ENCODE measurements around the gene WSCD1. TPM values are rescaled to one million over a fixed set of nuclear protein-coding genes. Genes with fewer than 3 reads are reported as not detected.

WSCD1 gene
- polyA plus RNA-seq, 3 donors, result not detected

- Histone ChIP-seq H3K27ac (ENCODE audit: low read depth in 1 of 2, low read length in 2 of 2) (no peak overlapping the region), H3K79me2 (ENCODE audit: insufficient read depth, low read length) (no peaks in the 10 kb centered on the region), H4K20me1 (ENCODE audit: insufficient read depth, low read length) (no peaks in the 10 kb centered on the region), H3K4me1 (ENCODE audit: control insufficient read depth in 1 of 2, insufficient read depth in 2 of 2, low read length in 2 of 2) (no peaks in the 10 kb centered on the region), H3K9ac (ENCODE audit: insufficient read depth, low read length, poor library complexity, severe bottlenecking) (no peak overlapping the region), H3K27me3 (ENCODE audit: control insufficient read depth in 2 of 2, insufficient read depth in 2 of 2, low read length in 2 of 2) (no peaks in the 10 kb centered on the region), H3K36me3 (replicated peaks in 1 of 2; ENCODE audit: control insufficient read depth in 1 of 2, insufficient read depth in 2 of 2, low read length in 2 of 2) (no peaks in the 10 kb centered on the region), H3K4me2 (replicated peaks; ENCODE audit: extremely low read depth, low read length, poor library complexity, severe bottlenecking) (no peak overlapping the region), H2AFZ (ENCODE audit: insufficient read depth, low read depth, low read length, poor library complexity, severe bottlenecking) (no peak overlapping the region), H3K9me3 (replicated peaks in 1 of 2; ENCODE audit: control insufficient read depth in 1 of 2, insufficient read depth in 1 of 2, low read length in 2 of 2) (no peaks in the 10 kb centered on the region), H3K4me3 (replicated peaks in 1 of 3; ENCODE audit: low read depth in 2 of 3, low read length in 3 of 3) (no peak overlapping the region)
- peaks cover 0 to 2% (median 0%) of the 10 kb centered on the region in 7 donors for H3K9me3 Mint-ChIP-seq
- H3K36me3 Mint-ChIP-seq, result no peaks in the 10 kb centered on the region
- H3K27me3 Mint-ChIP-seq (ENCODE audit: low read depth in 3 of 3), result peaks cover 2 to 8% (median 2%) of the 10 kb centered on the region in 3 donors
- H3K4me1 Mint-ChIP-seq, result no peaks in the 10 kb centered on the region
- whole genome bisulfite sequencing (ENCODE audit: insufficient coverage), result 69% methylated on average over 2 of the region's 3 CpGs
- TF ChIP-seq CTCF (IDR thresholded peaks at IDR 0.05), result no peak
- intact Hi-C loops (cut with micrococcal nuclease), result no loop called here
- H3K27ac Mint-ChIP-seq, result peak overlapping the region in 1 of 7 donors; percentile 2
- H3K4me3 Mint-ChIP-seq, result no peak overlapping the region
- no peak for DNase-seq
These were observed 68.7 kb downstream of the WSCD1 start for GRCh38 chr17:6138761-6139446.

GRCh38 chr17:6139447-6139832 lies 69.3 kb downstream of the WSCD1 start:
- H3K27me3 Mint-ChIP-seq (ENCODE audit: low read depth in 3 of 3), result peaks cover 2 to 8% (median 2%) of the 10 kb centered on the region in 3 donors
- Histone ChIP-seq H3K36me3 (replicated peaks in 1 of 2; ENCODE audit: control insufficient read depth in 1 of 2, insufficient read depth in 2 of 2, low read length in 2 of 2) (no peaks in the 10 kb centered on the region), H2AFZ (ENCODE audit: insufficient read depth, low read depth, low read length, poor library complexity, severe bottlenecking) (no peak overlapping the region), H3K27me3 (ENCODE audit: control insufficient read depth in 2 of 2, insufficient read depth in 2 of 2, low read length in 2 of 2) (no peaks in the 10 kb centered on the region), H3K4me3 (replicated peaks in 1 of 3; ENCODE audit: low read depth in 2 of 3, low read length in 3 of 3) (no peak overlapping the region), H3K79me2 (ENCODE audit: insufficient read depth, low read length) (no peaks in the 10 kb centered on the region), H3K4me1 (ENCODE audit: control insufficient read depth in 1 of 2, insufficient read depth in 2 of 2, low read length in 2 of 2) (no peaks in the 10 kb centered on the region), H3K9ac (ENCODE audit: insufficient read depth, low read length, poor library complexity, severe bottlenecking) (no peak overlapping the region), H3K27ac (ENCODE audit: low read depth in 1 of 2, low read length in 2 of 2) (no peak overlapping the region), H4K20me1 (ENCODE audit: insufficient read depth, low read length) (no peaks in the 10 kb centered on the region), H3K9me3 (replicated peaks in 1 of 2; ENCODE audit: control insufficient read depth in 1 of 2, insufficient read depth in 1 of 2, low read length in 2 of 2) (no peaks in the 10 kb centered on the region), H3K4me2 (replicated peaks; ENCODE audit: extremely low read depth, low read length, poor library complexity, severe bottlenecking) (no peak overlapping the region)
- intact Hi-C loops (cut with micrococcal nuclease), result no loop called here
- no peak overlapping the region for H3K27ac Mint-ChIP-seq
- no CpG with 5 or more reads among the region's 8 CpGs for WGBS (ENCODE audit: insufficient coverage)
- H3K4me3 Mint-ChIP-seq, result no peak overlapping the region
- no peak for DNase-seq
- no peaks in the 10 kb centered on the region for H3K36me3 Mint-ChIP-seq
- H3K4me1 Mint-ChIP-seq, result no peaks in the 10 kb centered on the region
- no peak for TF ChIP-seq CTCF (IDR thresholded peaks at IDR 0.05)
- H3K9me3 Mint-ChIP-seq, result peaks cover 0 to 2% (median 0%) of the 10 kb centered on the region in 7 donors
